ENCODE results near the gene KRT81.

Gene KRT81

DNA sequence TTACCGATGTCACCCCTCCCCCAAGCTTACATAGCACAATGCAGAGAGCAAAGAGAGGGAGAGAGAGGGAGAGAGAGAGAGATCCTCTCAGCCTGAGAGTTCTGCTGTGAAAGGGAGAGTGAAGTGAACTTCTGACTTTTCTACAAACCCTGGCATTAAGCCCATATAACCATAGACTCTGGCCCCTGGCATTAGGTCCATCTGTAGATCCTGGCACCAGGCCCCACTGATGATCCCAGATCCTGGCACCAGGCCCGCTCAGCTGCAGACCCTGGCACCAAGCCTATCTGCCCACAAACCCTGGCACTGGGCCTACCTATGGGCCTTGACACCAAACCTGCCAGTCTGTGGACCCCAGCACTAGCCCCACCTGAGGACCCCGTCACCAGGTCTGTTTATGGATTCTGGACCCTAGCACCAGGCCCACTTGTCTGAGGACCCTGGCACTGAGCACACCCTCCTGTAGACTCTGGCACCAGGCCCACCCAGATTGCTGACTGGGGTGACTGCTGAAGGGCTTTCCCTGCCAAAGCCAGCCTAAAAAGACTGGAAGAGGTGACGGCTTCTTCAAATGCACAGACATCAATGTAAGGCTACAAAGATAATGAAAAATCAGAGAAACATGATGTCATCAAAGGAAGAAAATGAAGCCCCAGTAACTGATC, 44.4 kb upstream of the KRT81 start:
- Histone ChIP-seq H3K79me2 (ENCODE audit: insufficient read depth, low read depth) (no peaks in the 10 kb centered on the region), H3K4me2 (no peak overlapping the region), H2AFZ (ENCODE audit: low read depth) (no peak overlapping the region), H4K20me1 (ENCODE audit: insufficient read depth) (no peaks in the 10 kb centered on the region), H3K36me3 (ENCODE audit: insufficient read depth) (no peaks in the 10 kb centered on the region), H3K4me3 (IDR thresholded peaks at IDR 0.05; ENCODE audit: insufficient read depth, low read depth, low read length) (no peak overlapping the region), H3K27me3 (ENCODE audit: insufficient read depth, low read depth) (no peaks in the 10 kb centered on the region), H3K4me1 (ENCODE audit: low read depth, poor library complexity, severe bottlenecking) (no peaks in the 10 kb centered on the region), H3K27ac (no peak overlapping the region), H3K9ac (no peak overlapping the region)
- TF ChIP-seq, protein P1, sequence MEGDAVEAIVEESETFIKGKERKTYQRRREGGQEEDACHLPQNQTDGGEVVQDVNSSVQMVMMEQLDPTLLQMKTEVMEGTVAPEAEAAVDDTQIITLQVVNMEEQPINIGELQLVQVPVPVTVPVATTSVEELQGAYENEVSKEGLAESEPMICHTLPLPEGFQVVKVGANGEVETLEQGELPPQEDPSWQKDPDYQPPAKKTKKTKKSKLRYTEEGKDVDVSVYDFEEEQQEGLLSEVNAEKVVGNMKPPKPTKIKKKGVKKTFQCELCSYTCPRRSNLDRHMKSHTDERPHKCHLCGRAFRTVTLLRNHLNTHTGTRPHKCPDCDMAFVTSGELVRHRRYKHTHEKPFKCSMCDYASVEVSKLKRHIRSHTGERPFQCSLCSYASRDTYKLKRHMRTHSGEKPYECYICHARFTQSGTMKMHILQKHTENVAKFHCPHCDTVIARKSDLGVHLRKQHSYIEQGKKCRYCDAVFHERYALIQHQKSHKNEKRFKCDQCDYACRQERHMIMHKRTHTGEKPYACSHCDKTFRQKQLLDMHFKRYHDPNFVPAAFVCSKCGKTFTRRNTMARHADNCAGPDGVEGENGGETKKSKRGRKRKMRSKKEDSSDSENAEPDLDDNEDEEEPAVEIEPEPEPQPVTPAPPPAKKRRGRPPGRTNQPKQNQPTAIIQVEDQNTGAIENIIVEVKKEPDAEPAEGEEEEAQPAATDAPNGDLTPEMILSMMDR (conservative IDR thresholded peaks at IDR 0.05; ENCODE audit: low read depth, low read length) = no peak

DNA sequence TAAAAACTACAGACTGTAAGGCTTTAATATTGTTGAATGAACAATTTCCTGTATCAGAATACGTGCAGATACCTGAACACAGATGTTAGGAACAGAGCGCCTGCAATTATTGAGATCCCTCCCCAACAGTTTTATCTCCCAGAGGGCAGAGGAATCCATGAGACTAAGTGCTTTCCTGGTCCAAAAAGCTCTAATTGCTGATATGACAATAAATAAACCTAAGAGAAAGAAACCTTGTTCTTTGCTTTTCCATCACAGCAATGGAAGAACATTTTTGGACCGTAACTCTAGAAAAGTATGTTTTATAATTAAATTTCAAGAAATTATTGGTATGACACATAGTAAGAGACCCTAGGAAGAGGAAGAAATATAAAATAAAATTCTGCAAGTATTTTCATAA, 42.9 kb upstream of the KRT81 start:
- Histone ChIP-seq H3K27ac (no peak overlapping the region), H3K79me2 (ENCODE audit: insufficient read depth, low read depth) (no peaks in the 10 kb centered on the region), H3K36me3 (ENCODE audit: insufficient read depth) (no peaks in the 10 kb centered on the region), H4K20me1 (ENCODE audit: insufficient read depth) (no peaks in the 10 kb centered on the region), H3K4me1 (ENCODE audit: low read depth, poor library complexity, severe bottlenecking) (no peaks in the 10 kb centered on the region), H3K9ac (no peak overlapping the region), H3K4me2 (no peak overlapping the region), H3K4me3 (IDR thresholded peaks at IDR 0.05; ENCODE audit: insufficient read depth, low read depth, low read length) (no peak overlapping the region), H2AFZ (ENCODE audit: low read depth) (no peak overlapping the region), H3K27me3 (ENCODE audit: insufficient read depth, low read depth) (no peaks in the 10 kb centered on the region)
- TF ChIP-seq, protein P1 (conservative IDR thresholded peaks at IDR 0.05; ENCODE audit: low read depth, low read length) = no peak

DNA sequence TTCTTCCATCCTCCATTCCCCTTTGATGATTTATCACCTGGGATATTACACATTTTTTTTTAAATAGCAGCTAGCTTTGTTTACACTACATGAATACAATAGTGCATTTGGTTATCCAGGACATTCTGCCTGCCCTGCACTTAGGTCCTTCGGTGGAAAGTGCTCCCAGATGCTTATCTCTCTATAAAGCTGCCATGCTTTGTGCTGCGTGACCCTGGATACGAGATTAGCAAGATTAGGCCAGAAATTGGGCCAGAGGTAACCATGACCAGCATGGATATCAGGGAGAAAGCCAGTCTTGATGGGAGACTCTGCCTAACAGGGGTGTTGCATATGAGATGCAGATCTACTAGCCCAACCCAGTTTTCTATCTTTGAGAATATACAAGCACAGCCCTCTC, 42.0 kb upstream of the KRT81 start:
- Histone ChIP-seq H3K27ac (no peak overlapping the region), H3K4me3 (IDR thresholded peaks at IDR 0.05; ENCODE audit: insufficient read depth, low read depth, low read length) (no peak overlapping the region), H3K4me1 (ENCODE audit: low read depth, poor library complexity, severe bottlenecking) (no peaks in the 10 kb centered on the region), H3K36me3 (ENCODE audit: insufficient read depth) (no peaks in the 10 kb centered on the region), H4K20me1 (ENCODE audit: insufficient read depth) (no peaks in the 10 kb centered on the region), H3K9ac (no peak overlapping the region), H3K4me2 (no peak overlapping the region), H3K79me2 (ENCODE audit: insufficient read depth, low read depth) (no peaks in the 10 kb centered on the region), H3K27me3 (ENCODE audit: insufficient read depth, low read depth) (no peaks in the 10 kb centered on the region), H2AFZ (ENCODE audit: low read depth) (no peak overlapping the region)
- TF ChIP-seq, protein P1 (conservative IDR thresholded peaks at IDR 0.05; ENCODE audit: low read depth, low read length) = no peak

DNA sequence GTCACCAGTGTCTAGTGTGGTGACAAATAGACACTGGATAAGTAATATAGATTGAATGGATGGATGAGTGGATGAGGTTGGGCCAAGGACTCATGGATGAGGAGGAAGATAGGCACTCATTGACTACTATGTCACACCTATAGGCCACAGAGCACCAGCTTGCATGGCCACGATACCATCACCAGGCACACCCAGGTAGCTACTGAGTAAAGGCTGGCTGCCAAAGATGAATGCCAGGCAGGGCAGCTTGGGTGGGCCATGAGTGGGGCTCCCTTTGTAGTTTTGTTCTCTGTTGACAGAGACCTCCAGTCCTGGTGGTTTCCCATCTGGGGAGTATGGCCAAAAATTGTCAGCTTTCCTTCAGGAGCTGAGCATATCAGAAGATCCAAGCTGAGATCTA, 41.0 kb upstream of the KRT81 start:
- Histone ChIP-seq H3K9ac (no peak overlapping the region), H3K79me2 (ENCODE audit: insufficient read depth, low read depth) (no peaks in the 10 kb centered on the region), H3K36me3 (ENCODE audit: insufficient read depth) (no peaks in the 10 kb centered on the region), H3K27ac (no peak overlapping the region), H3K4me1 (ENCODE audit: low read depth, poor library complexity, severe bottlenecking) (peaks cover 7% of the 10 kb centered on the region), H4K20me1 (ENCODE audit: insufficient read depth) (no peaks in the 10 kb centered on the region), H3K27me3 (ENCODE audit: insufficient read depth, low read depth) (no peaks in the 10 kb centered on the region), H3K4me2 (no peak overlapping the region), H3K4me3 (IDR thresholded peaks at IDR 0.05; ENCODE audit: insufficient read depth, low read depth, low read length) (no peak overlapping the region), H2AFZ (ENCODE audit: low read depth) (no peak overlapping the region)
- TF ChIP-seq, protein P1 (conservative IDR thresholded peaks at IDR 0.05; ENCODE audit: low read depth, low read length) = no peak

All from KMS-11 (cell line).